ENCODE results near the gene LRRC3C.

Gene LRRC3C

DNA sequence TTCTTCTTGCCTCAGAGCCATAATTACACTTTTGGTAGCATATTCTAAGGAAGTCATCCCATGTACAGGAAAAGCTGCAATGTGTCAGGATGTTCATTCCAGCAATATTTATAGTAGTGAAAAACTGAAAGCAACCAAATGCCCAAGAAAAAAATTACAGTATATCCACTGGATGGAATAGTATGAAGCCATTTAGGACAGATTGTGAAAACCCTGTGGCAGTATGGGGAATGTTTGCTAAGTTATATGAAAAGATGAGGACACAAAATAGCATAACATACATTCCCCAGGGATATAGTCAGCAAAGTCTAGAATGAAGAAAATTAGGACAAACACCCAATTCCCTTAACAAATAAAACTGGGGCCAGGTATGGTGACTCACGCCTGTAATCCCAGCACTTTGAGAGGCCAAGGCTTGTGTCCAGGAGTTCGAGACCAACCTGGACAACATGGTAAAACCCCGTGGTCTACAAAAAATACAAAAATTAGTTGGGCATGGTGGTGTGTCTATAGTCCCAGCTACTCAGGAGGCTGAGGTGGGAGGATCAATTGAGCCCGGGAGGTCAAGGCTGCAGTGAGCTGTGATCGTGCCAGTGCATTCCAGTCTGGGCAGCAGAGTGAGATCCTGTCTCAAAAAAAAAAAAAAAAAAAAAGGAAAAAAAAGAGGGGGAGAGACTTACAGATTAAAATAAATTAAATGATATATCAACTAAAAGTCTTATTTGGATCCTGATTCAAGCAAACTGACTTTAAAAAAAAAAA, 2.3 kb downstream of the LRRC3C start:
- Histone ChIP-seq H3K27me3 (replicated peaks; ENCODE audit: control insufficient read depth, insufficient read depth, low read length) (no peaks in the 10 kb centered on the region), H3K36me3 (ENCODE audit: control insufficient read depth, insufficient read depth, low read length) (peaks cover 2% of the 10 kb centered on the region; the same call in 1 of the 2 replicates), H3K4me3 (replicated peaks; ENCODE audit: low read depth, low read length) (no peak overlapping the region)
- TF ChIP-seq, protein P1, sequence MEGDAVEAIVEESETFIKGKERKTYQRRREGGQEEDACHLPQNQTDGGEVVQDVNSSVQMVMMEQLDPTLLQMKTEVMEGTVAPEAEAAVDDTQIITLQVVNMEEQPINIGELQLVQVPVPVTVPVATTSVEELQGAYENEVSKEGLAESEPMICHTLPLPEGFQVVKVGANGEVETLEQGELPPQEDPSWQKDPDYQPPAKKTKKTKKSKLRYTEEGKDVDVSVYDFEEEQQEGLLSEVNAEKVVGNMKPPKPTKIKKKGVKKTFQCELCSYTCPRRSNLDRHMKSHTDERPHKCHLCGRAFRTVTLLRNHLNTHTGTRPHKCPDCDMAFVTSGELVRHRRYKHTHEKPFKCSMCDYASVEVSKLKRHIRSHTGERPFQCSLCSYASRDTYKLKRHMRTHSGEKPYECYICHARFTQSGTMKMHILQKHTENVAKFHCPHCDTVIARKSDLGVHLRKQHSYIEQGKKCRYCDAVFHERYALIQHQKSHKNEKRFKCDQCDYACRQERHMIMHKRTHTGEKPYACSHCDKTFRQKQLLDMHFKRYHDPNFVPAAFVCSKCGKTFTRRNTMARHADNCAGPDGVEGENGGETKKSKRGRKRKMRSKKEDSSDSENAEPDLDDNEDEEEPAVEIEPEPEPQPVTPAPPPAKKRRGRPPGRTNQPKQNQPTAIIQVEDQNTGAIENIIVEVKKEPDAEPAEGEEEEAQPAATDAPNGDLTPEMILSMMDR (IDR thresholded peaks at IDR 0.05; ENCODE audit: insufficient read depth, low read length, poor library complexity, severe bottlenecking) = no peak
- no peak for DNase-seq (ENCODE audit: extremely low read depth, insufficient read length)

DNA sequence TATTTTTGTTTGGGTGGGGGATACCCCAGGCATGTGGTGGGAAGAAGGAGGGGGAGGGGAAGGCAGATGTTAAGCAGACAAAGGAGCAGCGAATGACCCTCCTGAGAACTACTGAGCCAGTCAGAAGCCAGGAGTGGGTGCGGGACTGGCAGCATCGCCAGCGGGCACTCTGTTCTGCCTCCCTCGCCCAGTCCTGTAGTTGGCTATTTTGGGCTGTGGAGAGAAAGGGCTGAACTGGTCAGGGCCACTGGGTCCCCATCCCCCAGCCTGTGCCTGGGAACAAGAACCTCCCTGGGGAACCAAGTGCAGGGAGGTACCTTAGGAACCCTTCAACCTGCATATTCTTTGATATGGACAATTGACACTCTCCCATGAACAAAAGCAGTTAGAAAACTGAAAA, 6.4 kb downstream of the LRRC3C start:
- TF ChIP-seq, protein P1 (IDR thresholded peaks at IDR 0.05; ENCODE audit: insufficient read depth, low read length, poor library complexity, severe bottlenecking) = no peak
- H3K36me3 ChIP-seq (ENCODE audit: control insufficient read depth, insufficient read depth, low read length) = no peaks in the 10 kb centered on the region
- H3K4me3 ChIP-seq (replicated peaks; ENCODE audit: low read depth, low read length) = no peak overlapping the region
- DNase-seq (ENCODE audit: extremely low read depth, insufficient read length) = no peak
- H3K27me3 ChIP-seq (replicated peaks; ENCODE audit: control insufficient read depth, insufficient read depth, low read length) = no peaks in the 10 kb centered on the region

DNA sequence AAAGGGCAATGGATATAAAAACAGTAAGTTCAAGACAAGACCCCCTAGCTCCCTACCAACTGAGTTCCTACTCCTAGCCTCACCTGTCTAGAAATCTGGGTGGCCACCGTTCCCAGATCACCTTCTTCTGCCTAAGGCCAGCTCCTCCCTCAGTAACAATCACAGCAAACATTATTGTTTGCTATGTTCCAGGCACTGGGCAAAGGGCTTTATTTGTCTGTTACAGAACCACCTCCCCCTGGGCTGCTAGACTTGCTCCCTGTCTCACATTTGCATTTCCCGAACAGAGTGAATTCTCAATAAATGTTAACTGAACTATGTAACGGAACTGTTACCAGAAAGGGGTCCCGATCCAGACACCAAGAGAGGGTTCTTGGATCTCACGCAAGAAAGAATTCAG, 6.8 kb downstream of the LRRC3C start:
- H3K4me3 ChIP-seq (replicated peaks; ENCODE audit: low read depth, low read length) = no peak overlapping the region
- no peaks in the 10 kb centered on the region for H3K36me3 ChIP-seq (ENCODE audit: control insufficient read depth, insufficient read depth, low read length)
- TF ChIP-seq, protein P1 (IDR thresholded peaks at IDR 0.05; ENCODE audit: insufficient read depth, low read length, poor library complexity, severe bottlenecking) = no peak
- no peaks in the 10 kb centered on the region for H3K27me3 ChIP-seq (replicated peaks; ENCODE audit: control insufficient read depth, insufficient read depth, low read length)
- DNase-seq (ENCODE audit: extremely low read depth, insufficient read length) = no peak

DNA sequence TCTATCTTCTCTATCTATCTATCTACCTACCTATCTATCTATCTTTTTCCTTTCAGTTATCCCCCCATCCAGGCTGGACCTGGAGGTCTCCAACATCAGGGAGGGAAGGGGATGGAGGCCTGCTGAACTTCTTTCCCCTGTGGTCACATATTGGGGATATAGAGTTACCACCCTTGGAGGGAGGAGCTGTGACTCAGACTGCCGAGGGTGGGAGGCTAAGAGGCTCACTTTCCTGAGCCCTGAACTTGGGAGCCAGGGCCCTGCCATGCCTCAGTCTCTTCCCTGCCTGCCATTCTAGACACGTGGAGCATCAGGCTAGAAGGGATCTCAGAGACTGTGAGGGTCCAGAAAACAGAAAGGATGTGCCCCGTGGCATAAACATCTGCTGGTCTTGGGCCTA, 8.4 kb downstream of the LRRC3C start:
- TF ChIP-seq, protein P1 (IDR thresholded peaks at IDR 0.05; ENCODE audit: insufficient read depth, low read length, poor library complexity, severe bottlenecking) = no peak
- Histone ChIP-seq H3K27me3 (replicated peaks; ENCODE audit: control insufficient read depth, insufficient read depth, low read length) (no peaks in the 10 kb centered on the region), H3K36me3 (ENCODE audit: control insufficient read depth, insufficient read depth, low read length) (no peaks in the 10 kb centered on the region), H3K4me3 (replicated peaks; ENCODE audit: low read depth, low read length) (no peak overlapping the region)
- no peak for DNase-seq (ENCODE audit: extremely low read depth, insufficient read length)

DNA sequence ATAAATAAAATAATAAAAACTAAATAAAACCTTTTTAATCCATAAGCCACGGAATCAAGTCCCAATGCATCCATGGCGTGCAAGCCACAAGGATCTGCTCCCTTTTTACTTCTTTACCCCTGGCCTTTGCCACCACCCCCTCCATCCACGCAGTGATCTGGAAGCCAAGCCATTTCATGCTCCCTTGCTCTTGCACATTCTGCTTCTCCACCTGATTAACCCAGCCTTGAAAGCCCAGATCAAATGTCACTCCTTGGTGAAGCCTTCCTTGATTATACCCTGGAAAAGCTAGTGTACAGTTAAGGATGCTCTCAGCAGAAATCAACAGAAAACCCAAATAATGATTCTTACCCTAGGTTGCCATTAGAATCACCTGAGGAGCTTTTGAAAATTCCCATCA, 9.9 kb downstream of the LRRC3C start:
- DNase-seq (ENCODE audit: extremely low read depth, insufficient read length) = no peak
- H3K4me3 ChIP-seq (replicated peaks; ENCODE audit: low read depth, low read length) = no peak overlapping the region
- no peaks in the 10 kb centered on the region for H3K36me3 ChIP-seq (ENCODE audit: control insufficient read depth, insufficient read depth, low read length)
- TF ChIP-seq, protein P1 (IDR thresholded peaks at IDR 0.05; ENCODE audit: insufficient read depth, low read length, poor library complexity, severe bottlenecking) = no peak
- H3K27me3 ChIP-seq (replicated peaks; ENCODE audit: control insufficient read depth, insufficient read depth, low read length) = no peaks in the 10 kb centered on the region

All from GM06990 (cell line).